Caki2 (cell line): ENCODE data around the gene GNRH2. TPM values are rescaled to one million over a fixed set of nuclear protein-coding genes. Genes with fewer than 3 reads are reported as not detected.
"Not testable (repeated sequence)": the region's sequence is repeated elsewhere in the genome, so short reads cannot be mapped to it uniquely, and the experiment has no call there.

Experiments
- DNase-seq: peaks from one replicate; pipeline ENCODE4 v3.0.0-alpha.2; 2015; ENCODE audit warnings: low read depth
- in situ Hi-C: cut with HindIII; loops from 2 replicates; pipeline ENCODE4 v1.10.0; 2016; ENCODE audit warnings: low sequenced_read_pairs, low pct_unique_long_range_greater_than_20kb, mixed read lengths
- total RNA-seq: library from RNA; depleted of rRNA; stranded (reverse); fragments of >200 nt; shearing (Covaris generic); gene quantifications from 2 replicates; pipeline ENCODE4 v1.2.3, GENCODE V29; 2014; ENCODE audit warnings: low replicate concordance

Gene GNRH2
- total RNA-seq, 1 experiment from 2014 or later = not detected

DNA sequence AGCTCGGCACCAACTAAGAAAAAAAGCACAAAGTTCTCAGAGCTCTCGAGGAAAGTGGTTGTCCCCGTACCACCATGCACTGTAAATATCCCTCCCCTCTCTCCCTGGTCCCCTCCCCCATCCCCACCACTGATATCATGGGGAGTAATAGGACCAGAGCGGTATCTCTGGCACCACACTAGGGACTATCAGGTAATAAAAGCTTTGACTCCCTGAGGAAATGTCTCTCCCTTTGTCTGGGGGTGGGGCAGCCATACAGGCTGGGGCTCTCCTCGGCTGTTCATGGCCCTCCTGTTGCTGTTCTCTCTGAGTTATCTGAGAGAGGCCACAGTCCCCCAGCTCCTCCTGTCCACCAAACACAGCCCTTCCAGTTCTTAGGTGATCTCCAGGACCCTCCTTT is 5.0 kb upstream of the GNRH2 start:
- in situ Hi-C loops = no loop called here
- no peak for DNase-seq

DNA sequence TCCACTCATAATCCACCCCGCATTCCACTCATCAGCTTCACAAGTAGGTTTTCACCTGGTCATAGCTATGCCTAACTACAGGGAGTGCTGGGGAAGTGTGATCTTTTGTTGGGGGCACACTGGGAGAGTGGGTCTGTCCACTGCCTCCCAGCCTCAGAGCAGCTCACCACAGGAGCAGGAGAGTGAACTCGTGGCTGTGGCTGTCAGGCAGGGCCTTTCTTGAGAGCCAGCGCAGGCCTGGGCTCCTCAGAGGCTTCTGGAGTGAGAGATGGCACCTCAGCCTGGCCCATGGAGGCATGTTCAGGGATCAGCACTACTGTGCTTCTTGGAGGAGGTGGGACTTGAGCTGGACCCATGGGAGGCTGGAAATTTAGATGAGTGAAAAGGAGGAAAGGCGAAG is 4.0 kb upstream of the GNRH2 start:
- no peak for DNase-seq
- in situ Hi-C loops = no loop called here

GRCh38 chr20:3040086-3040485 is 3.3 kb upstream of the GNRH2 start:
- in situ Hi-C loops = no loop called here
- DNase-seq = no peak

- no peak for DNase-seq
- in situ Hi-C loops = no loop called here
Observed at GRCh38 chr20:3041854-3042409, 1.5 kb upstream of the GNRH2 start.

- in situ Hi-C loops = no loop called here
- DNase-seq = no peak
Observed at GRCh38 chr20:3042625-3043024, 797 bp upstream of the GNRH2 start.

DNA sequence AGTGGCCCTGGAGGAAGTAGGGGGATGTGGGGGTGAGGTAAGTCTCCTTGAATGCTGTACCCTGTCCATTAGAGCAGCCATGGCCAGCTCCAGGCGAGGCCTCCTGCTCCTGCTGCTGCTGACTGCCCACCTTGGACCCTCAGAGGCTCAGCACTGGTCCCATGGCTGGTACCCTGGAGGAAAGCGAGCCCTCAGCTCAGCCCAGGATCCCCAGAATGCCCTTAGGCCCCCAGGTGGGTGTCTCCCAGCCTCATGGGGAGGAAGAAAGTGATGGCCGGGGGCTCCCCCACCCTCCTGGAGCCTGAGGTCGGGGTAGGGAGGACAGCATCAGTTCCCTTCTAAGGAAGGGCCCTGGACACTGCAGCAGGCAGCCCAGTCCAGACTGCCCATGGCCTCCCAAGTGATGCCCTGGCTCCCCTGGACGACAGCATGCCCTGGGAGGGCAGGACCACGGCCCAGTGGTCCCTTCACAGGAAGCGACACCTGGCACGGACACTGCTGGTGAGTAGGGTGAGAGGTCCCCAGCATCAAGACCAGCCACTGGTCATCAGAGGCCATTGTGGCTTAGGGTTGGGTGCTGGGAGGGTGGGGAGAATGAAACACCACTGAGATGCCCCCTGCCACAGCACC is 1.0 kb downstream of the GNRH2 start:
- DNase-seq = no peak
- in situ Hi-C loops = no loop called here

GRCh38 chr20:3045042-3045815 is 1.8 kb downstream of the GNRH2 start:
- DNase-seq = no peak
- in situ Hi-C loops = no loop called here

GRCh38 chr20:3045816-3046676 is 2.6 kb downstream of the GNRH2 start, which contains the start of gene MRPS26:
Gene MRPS26 (plus strand): TSS chr20:3046052. CDS start chr20:3046069, 17 bp downstream.
- in situ Hi-C loops = no loop called here
- peak; percentile 93 for DNase-seq

DNA sequence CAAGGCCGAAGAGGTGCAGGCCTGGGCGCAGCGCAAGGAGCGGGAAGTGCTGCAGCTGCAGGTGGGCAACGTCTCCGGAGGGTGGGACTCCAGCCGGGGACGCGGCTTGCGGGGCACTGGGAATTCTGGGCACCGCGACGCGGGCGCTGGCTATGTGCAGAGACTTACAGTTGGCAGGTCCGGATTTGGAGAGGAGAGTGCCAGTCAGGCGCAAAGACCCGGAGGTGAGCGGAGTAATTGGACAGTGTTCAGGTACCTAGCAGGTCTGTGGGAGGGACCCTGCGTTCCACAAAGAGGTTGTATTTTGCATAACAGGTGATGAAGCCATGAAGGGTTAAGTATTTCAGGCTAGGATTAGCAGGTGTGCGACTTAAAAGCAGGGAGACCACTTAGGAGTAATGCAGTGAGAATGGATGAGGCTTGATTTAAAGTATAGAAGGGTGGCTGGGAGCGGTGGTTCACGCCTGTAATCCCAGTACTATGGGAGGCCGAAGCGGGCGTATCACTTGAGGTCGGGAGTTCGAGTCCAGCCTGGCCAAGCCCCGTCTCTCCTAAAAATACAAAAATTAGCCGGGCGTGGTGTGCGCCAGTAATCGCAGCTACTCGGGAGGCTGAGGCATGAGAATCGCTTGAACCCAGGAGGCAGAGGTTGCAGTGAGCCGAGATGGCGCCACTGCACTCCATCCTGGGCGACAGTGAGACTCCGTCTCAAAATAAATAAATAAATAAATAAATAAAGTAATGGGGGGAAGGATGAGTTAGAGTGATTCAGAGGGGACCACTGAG is 3.4 kb downstream of the GNRH2 start:
- in situ Hi-C loops = no loop called here
- no peak for DNase-seq

DNA sequence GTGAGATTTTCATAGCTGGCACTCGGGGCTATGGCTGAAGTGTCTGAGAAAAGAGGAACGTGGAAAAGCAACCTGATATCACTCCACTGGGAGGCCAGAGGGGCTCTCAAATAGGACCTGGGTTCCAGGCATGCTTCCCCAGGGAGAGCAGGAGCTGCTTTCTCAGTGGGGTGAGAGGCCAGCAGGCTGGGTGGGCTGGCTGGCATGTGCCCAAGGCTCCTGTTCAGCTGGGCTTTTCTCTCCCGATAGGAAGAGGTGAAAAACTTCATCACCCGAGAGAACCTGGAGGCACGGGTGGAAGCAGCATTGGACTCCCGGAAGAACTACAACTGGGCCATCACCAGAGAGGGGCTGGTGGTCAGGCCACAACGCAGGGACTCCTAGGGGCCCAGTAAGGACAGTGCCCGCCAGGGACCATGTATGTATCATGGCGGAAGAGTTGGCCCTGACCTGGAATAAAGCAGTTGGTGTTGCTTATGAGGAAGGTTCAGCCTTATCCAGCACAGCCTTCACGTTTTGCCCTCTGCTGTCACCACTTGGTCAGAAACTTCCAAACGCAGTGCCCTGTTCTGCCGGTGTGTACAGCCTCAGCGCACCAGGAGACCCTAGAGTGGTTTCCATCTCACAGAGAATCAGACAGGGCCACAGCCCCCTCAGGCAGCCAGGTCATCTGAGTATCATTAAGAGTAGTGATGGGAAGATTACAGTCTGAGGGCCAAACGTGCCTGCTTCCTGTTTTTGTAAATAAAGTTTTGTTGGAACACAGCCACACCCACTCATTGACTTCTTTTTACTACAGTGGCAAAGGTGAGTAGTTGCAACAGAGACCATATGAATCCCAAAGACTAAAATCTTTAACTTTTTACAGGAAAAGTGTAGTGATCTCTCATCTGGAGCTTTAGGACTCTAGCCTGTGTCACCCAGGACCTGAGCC is 4.3 kb downstream of the GNRH2 start:
- in situ Hi-C loops = no loop called here
- no peak for DNase-seq

GRCh38 chr20:3051385-3052019 is 8.1 kb downstream of the GNRH2 start:
- DNase-seq = no peak
- in situ Hi-C loops = no loop called here

GRCh38 chr20:3059489-3059888 is 16.1 kb downstream of the GNRH2 start:
- in situ Hi-C loops = no loop called here
- no peak for DNase-seq

GRCh38 chr20:3064119-3064518 is 20.7 kb downstream of the GNRH2 start:
- DNase-seq, in situ Hi-C loops: not testable (repeated sequence)

DNA sequence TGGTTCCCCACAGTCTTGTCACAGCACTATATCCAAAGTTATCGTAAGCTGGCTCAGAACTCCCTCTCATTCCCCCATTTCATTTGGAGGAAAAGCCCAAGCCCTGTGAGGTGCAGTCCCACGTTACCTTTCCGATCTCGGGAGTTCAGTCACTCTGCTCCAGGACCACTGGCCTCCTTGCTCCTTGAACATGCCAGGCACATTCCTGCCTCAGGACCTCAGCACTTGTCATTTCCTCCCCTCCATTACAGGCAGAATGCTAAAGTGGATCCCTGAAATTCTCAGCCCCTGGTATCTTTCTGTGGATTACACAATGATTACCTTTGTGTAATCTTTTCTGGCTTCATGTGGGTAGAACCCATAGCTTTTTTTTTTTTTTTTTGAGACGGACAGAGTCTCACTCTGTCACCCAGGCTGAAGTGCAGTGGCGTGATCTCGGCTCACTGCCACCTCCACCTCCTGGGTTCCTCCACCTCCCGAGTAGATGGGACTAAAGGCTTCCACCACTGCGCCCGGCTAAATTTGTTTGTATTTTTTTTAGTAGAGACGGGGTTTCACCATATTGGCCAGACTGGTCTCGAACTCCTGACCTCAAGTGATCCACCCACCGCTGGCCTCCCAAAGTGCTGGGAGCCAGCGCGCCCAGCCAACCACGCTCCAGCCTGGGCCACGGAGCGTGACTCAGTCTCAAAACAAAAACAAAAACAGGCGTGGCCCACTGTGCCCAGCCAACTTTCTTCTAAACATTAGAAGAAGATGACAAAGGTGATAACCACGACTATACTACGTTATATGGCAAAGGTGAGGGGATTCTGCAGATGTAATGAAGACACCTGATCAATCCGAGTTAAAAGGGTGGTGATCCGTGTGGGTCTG is 24.0 kb downstream of the GNRH2 start:
- peak; percentile 84 for DNase-seq

GRCh38 chr20:3068075-3068474 is 24.7 kb downstream of the GNRH2 start:
- in situ Hi-C loops = no loop called here

More for the DNA sequence above, 24.0 kb downstream of the GNRH2 start:
- in situ Hi-C loops = no loop called here

More at GRCh38 chr20:3068075-3068474, 24.7 kb downstream of the GNRH2 start:
- no peak for DNase-seq
